NCI-H2171 (cell line): Measurements from ENCODE around the gene GABRR3.

Experiments
- DNase-seq: peaks from one replicate; lab custom pipeline; 2025; lab: John Stamatoyannopoulos, UW

Gene GABRR3

GRCh38 chr3:97957617-97958311, 77.4 kb downstream of the GABRR3 start:
- no peak for DNase-seq

- no peak for DNase-seq
Measured at GRCh38 chr3:97956051-97956450, 79.1 kb downstream of the GABRR3 start.

GRCh38 chr3:97954228-97954827, 80.8 kb downstream of the GABRR3 start:
- DNase-seq = no peak

- DNase-seq = no peak
Measured at GRCh38 chr3:97952872-97953271, 82.2 kb downstream of the GABRR3 start.

GRCh38 chr3:97952280-97952679, 82.8 kb downstream of the GABRR3 start:
- DNase-seq = no peak

- no peak for DNase-seq
Measured at GRCh38 chr3:97950360-97950759, 84.8 kb downstream of the GABRR3 start.

GRCh38 chr3:97949743-97950142, 85.4 kb downstream of the GABRR3 start:
- no peak for DNase-seq

- no peak for DNase-seq
Measured at GRCh38 chr3:97949110-97949485, 86.0 kb downstream of the GABRR3 start.

GRCh38 chr3:97948351-97949109, 86.6 kb downstream of the GABRR3 start:
- DNase-seq = no peak

GRCh38 chr3:97942801-97943546, 92.1 kb downstream of the GABRR3 start:
- DNase-seq = no peak

- DNase-seq = no peak
Measured at GRCh38 chr3:97940034-97940433, 95.1 kb downstream of the GABRR3 start.

GRCh38 chr3:97939401-97939800, 95.7 kb downstream of the GABRR3 start:
- DNase-seq = no peak

GRCh38 chr3:97938444-97938843, 96.7 kb downstream of the GABRR3 start:
- no peak for DNase-seq

- no peak for DNase-seq
Measured at GRCh38 chr3:97937205-97937604, 97.9 kb downstream of the GABRR3 start.

- no peak for DNase-seq
Measured at GRCh38 chr3:97935842-97936241, 99.3 kb downstream of the GABRR3 start.
